Measurements from ENCODE around the gene GFRA3.
"Not testable (repeated sequence)": the region's sequence is repeated elsewhere in the genome, so short reads cannot be mapped to it uniquely, and the experiment has no call there.

The GFRA3 gene

GRCh38 chr5:138274189-138274853 lies at the start of gene GFRA3:
Gene GFRA3, minus strand, starts transcription at chr5:138274621. Its CDS starts 197 bp downstream, at chr5:138274424.
- H3K4me1 ChIP-seq (ENCODE audit: control insufficient read depth, insufficient read depth, low read length), result peaks cover 5% of the 10 kb centered on the region
- H3K9me3 ChIP-seq (ENCODE audit: control insufficient read depth, insufficient read depth, low read length), result no peaks in the 10 kb centered on the region
- H3K27me3 ChIP-seq (ENCODE audit: control insufficient read depth, insufficient read depth, low read length), result peaks cover 33% of the 10 kb centered on the region
- H3K9ac ChIP-seq (ENCODE audit: low read depth, low read length), result no peak within 1 kb of the TSS
- no peaks in the 10 kb centered on the region for H3K36me3 ChIP-seq (ENCODE audit: control insufficient read depth, insufficient read depth, low read length)
- H3K4me3 ChIP-seq (ENCODE audit: low read depth, low read length), result peak within 1 kb of the TSS; percentile 62

GRCh38 chr5:138318211-138318610 lies 43.8 kb upstream of the GFRA3 start:
- H3K36me3 ChIP-seq (ENCODE audit: control insufficient read depth, insufficient read depth, low read length), result peaks cover 11% of the 10 kb centered on the region
- H3K9me3 ChIP-seq (ENCODE audit: control insufficient read depth, insufficient read depth, low read length); H3K4me3 ChIP-seq (ENCODE audit: low read depth, low read length); H3K9ac ChIP-seq (ENCODE audit: low read depth, low read length); H3K27me3 ChIP-seq (ENCODE audit: control insufficient read depth, insufficient read depth, low read length); H3K4me1 ChIP-seq (ENCODE audit: control insufficient read depth, insufficient read depth, low read length): not testable (repeated sequence)

- H3K4me1 ChIP-seq (ENCODE audit: control insufficient read depth, insufficient read depth, low read length), result no peaks in the 10 kb centered on the region
- H3K4me3 ChIP-seq (ENCODE audit: low read depth, low read length), result no peak overlapping the region
- peaks cover 10% of the 10 kb centered on the region for H3K36me3 ChIP-seq (ENCODE audit: control insufficient read depth, insufficient read depth, low read length)
- H3K27me3 ChIP-seq (ENCODE audit: control insufficient read depth, insufficient read depth, low read length), result no peaks in the 10 kb centered on the region
- H3K9ac ChIP-seq (ENCODE audit: low read depth, low read length), result no peak overlapping the region
- no peaks in the 10 kb centered on the region for H3K9me3 ChIP-seq (ENCODE audit: control insufficient read depth, insufficient read depth, low read length)
These were observed 41.9 kb upstream of the GFRA3 start for GRCh38 chr5:138316355-138316754.

GRCh38 chr5:138315751-138316278 lies 41.4 kb upstream of the GFRA3 start:
- H3K4me1 ChIP-seq (ENCODE audit: control insufficient read depth, insufficient read depth, low read length), result no peaks in the 10 kb centered on the region
- no peaks in the 10 kb centered on the region for H3K27me3 ChIP-seq (ENCODE audit: control insufficient read depth, insufficient read depth, low read length)
- H3K36me3 ChIP-seq (ENCODE audit: control insufficient read depth, insufficient read depth, low read length), result peaks cover 10% of the 10 kb centered on the region
- H3K9me3 ChIP-seq (ENCODE audit: control insufficient read depth, insufficient read depth, low read length), result no peaks in the 10 kb centered on the region
- H3K9ac ChIP-seq (ENCODE audit: low read depth, low read length), result no peak overlapping the region
- no peak overlapping the region for H3K4me3 ChIP-seq (ENCODE audit: low read depth, low read length)

GRCh38 chr5:138305797-138306196 lies 31.4 kb upstream of the GFRA3 start:
- no peaks in the 10 kb centered on the region for H3K36me3 ChIP-seq (ENCODE audit: control insufficient read depth, insufficient read depth, low read length)
- no peaks in the 10 kb centered on the region for H3K4me1 ChIP-seq (ENCODE audit: control insufficient read depth, insufficient read depth, low read length)
- H3K9ac ChIP-seq (ENCODE audit: low read depth, low read length), result no peak overlapping the region

GRCh38 chr5:138303372-138303771 lies 29.0 kb upstream of the GFRA3 start:
- Histone ChIP-seq H3K27me3 (ENCODE audit: control insufficient read depth, insufficient read depth, low read length) (no peaks in the 10 kb centered on the region), H3K36me3 (ENCODE audit: control insufficient read depth, insufficient read depth, low read length) (no peaks in the 10 kb centered on the region), H3K4me1 (ENCODE audit: control insufficient read depth, insufficient read depth, low read length) (no peaks in the 10 kb centered on the region), H3K4me3 (ENCODE audit: low read depth, low read length) (no peak overlapping the region), H3K9me3 (ENCODE audit: control insufficient read depth, insufficient read depth, low read length) (no peaks in the 10 kb centered on the region), H3K9ac (ENCODE audit: low read depth, low read length) (no peak overlapping the region)

More at GRCh38 chr5:138305797-138306196, 31.4 kb upstream of the GFRA3 start:
- Histone ChIP-seq H3K9me3 (ENCODE audit: control insufficient read depth, insufficient read depth, low read length) (no peaks in the 10 kb centered on the region), H3K27me3 (ENCODE audit: control insufficient read depth, insufficient read depth, low read length) (no peaks in the 10 kb centered on the region), H3K4me3 (ENCODE audit: low read depth, low read length) (no peak overlapping the region)

GRCh38 chr5:138289296-138289695 lies 14.9 kb upstream of the GFRA3 start:
- H3K4me1 ChIP-seq (ENCODE audit: control insufficient read depth, insufficient read depth, low read length), result no peaks in the 10 kb centered on the region
- H3K36me3 ChIP-seq (ENCODE audit: control insufficient read depth, insufficient read depth, low read length), result peaks cover 12% of the 10 kb centered on the region
- no peaks in the 10 kb centered on the region for H3K27me3 ChIP-seq (ENCODE audit: control insufficient read depth, insufficient read depth, low read length)
- no peak overlapping the region for H3K9ac ChIP-seq (ENCODE audit: low read depth, low read length)
- H3K9me3 ChIP-seq (ENCODE audit: control insufficient read depth, insufficient read depth, low read length), result no peaks in the 10 kb centered on the region
- no peak overlapping the region for H3K4me3 ChIP-seq (ENCODE audit: low read depth, low read length)

GRCh38 chr5:138287246-138287645 lies 12.8 kb upstream of the GFRA3 start:
- Histone ChIP-seq H3K9me3 (ENCODE audit: control insufficient read depth, insufficient read depth, low read length) (no peaks in the 10 kb centered on the region), H3K36me3 (ENCODE audit: control insufficient read depth, insufficient read depth, low read length) (peaks cover 12% of the 10 kb centered on the region)

GRCh38 chr5:138282920-138283742 lies 8.7 kb upstream of the GFRA3 start:
- Histone ChIP-seq H3K4me3 (ENCODE audit: low read depth, low read length) (no peak overlapping the region), H3K9ac (ENCODE audit: low read depth, low read length) (no peak overlapping the region), H3K36me3 (ENCODE audit: control insufficient read depth, insufficient read depth, low read length) (peaks cover 9% of the 10 kb centered on the region), H3K27me3 (ENCODE audit: control insufficient read depth, insufficient read depth, low read length) (no peaks in the 10 kb centered on the region), H3K9me3 (ENCODE audit: control insufficient read depth, insufficient read depth, low read length) (no peaks in the 10 kb centered on the region), H3K4me1 (ENCODE audit: control insufficient read depth, insufficient read depth, low read length) (no peaks in the 10 kb centered on the region)

More at GRCh38 chr5:138287246-138287645, 12.8 kb upstream of the GFRA3 start:
- Histone ChIP-seq H3K27me3 (ENCODE audit: control insufficient read depth, insufficient read depth, low read length) (no peaks in the 10 kb centered on the region), H3K9ac (ENCODE audit: low read depth, low read length) (no peak overlapping the region), H3K4me1 (ENCODE audit: control insufficient read depth, insufficient read depth, low read length) (no peaks in the 10 kb centered on the region), H3K4me3 (ENCODE audit: low read depth, low read length) (no peak overlapping the region)

- Histone ChIP-seq H3K4me3 (ENCODE audit: low read depth, low read length) (no peak overlapping the region), H3K9me3 (ENCODE audit: control insufficient read depth, insufficient read depth, low read length) (no peaks in the 10 kb centered on the region), H3K36me3 (ENCODE audit: control insufficient read depth, insufficient read depth, low read length) (peaks cover 3% of the 10 kb centered on the region), H3K9ac (ENCODE audit: low read depth, low read length) (no peak overlapping the region), H3K4me1 (ENCODE audit: control insufficient read depth, insufficient read depth, low read length) (no peaks in the 10 kb centered on the region), H3K27me3 (ENCODE audit: control insufficient read depth, insufficient read depth, low read length) (peaks cover 3% of the 10 kb centered on the region)
These were observed 6.5 kb upstream of the GFRA3 start for GRCh38 chr5:138280915-138281314.

GRCh38 chr5:138276402-138277054 lies 2.1 kb upstream of the GFRA3 start:
- Histone ChIP-seq H3K9me3 (ENCODE audit: control insufficient read depth, insufficient read depth, low read length) (no peaks in the 10 kb centered on the region), H3K27me3 (ENCODE audit: control insufficient read depth, insufficient read depth, low read length) (peaks cover 33% of the 10 kb centered on the region), H3K36me3 (ENCODE audit: control insufficient read depth, insufficient read depth, low read length) (no peaks in the 10 kb centered on the region), H3K4me1 (ENCODE audit: control insufficient read depth, insufficient read depth, low read length) (peaks cover 5% of the 10 kb centered on the region), H3K4me3 (ENCODE audit: low read depth, low read length) (no peak overlapping the region), H3K9ac (ENCODE audit: low read depth, low read length) (no peak overlapping the region)
